HEK293 (cell line): ENCODE results near the gene TMEM214.

ENCODE experiments used
- CTCF ChIA-PET: fragments of 350-600 bp; formaldehyde crosslinking; extraction: SDS; loops from one replicate; lab custom pipeline; 2021; ENCODE audit warnings: antibody characterized with exemption; lab: Yijun Ruan, JAX
- POLR2A ChIA-PET: fragments of 300-600 bp; formaldehyde crosslinking; extraction: SDS; loops from one replicate; lab custom pipeline; 2020; ENCODE audit warnings: antibody characterized with exemption, inconsistent platforms; lab: Yijun Ruan, JAX
- H3K27ac ChIP-seq: fragments of 200-500 bp; sonication (Bioruptor generic); 2 replicates; pipeline ENCODE4 v1.5.1; 2014; ENCODE audit warnings: low read depth, low read length, control low read depth, inconsistent platforms; ENCODE audit errors: extremely low read depth
- H3K36me3 ChIP-seq, 2 experiments: fragments of 200-500 bp in 1 of 2; sonication (Bioruptor generic) in 1 of 2; 1 replicate in 1 of 2; 2 replicates in 1 of 2; pipeline ENCODE4 v1.5.1; 2014 to 2017; ENCODE audit warnings: inconsistent platforms in 2 of 2, low read length in 2 of 2; ENCODE audit not compliant: control insufficient read depth in 2 of 2, insufficient read depth in 1 of 2
- H3K4me1 ChIP-seq: fragments of 200-500 bp; sonication (Bioruptor generic); 2 replicates; pipeline ENCODE4 v1.5.1; 2014; ENCODE audit warnings: mild to moderate bottlenecking, low read length, inconsistent platforms; ENCODE audit not compliant: control insufficient read depth, insufficient read depth
- H3K4me3 ChIP-seq: 2 replicates; pipeline ENCODE4 v1.5.1; 2011; ENCODE audit warnings: low read depth, mild to moderate bottlenecking, control low read depth, low read length, moderate library complexity
- H3K9me3 ChIP-seq: fragments of 200-500 bp; sonication (Bioruptor generic); 2 replicates; pipeline ENCODE4 v1.5.1; 2014; ENCODE audit warnings: low read depth, low read length, inconsistent platforms; ENCODE audit not compliant: control insufficient read depth, insufficient read depth
- BCL11B ChIP-seq: fragments of 450-650 bp; formaldehyde crosslinking; IDR thresholded peaks from 2 replicates; pipeline ENCODE4 v1.5.1; 2016; ENCODE audit warnings: low read depth, missing biosample characterization, missing genetic modification characterization
- GLI2 ChIP-seq: fragments of 450-650 bp; formaldehyde crosslinking; IDR thresholded peaks from 2 replicates; pipeline ENCODE4; 2017; ENCODE audit warnings: missing biosample characterization, missing genetic modification characterization, low read depth, borderline replicate concordance
- GLI4 ChIP-seq: fragments of 450-650 bp; formaldehyde crosslinking; IDR thresholded peaks from 2 replicates; pipeline ENCODE4 v1.5.1; 2016; ENCODE audit warnings: missing biosample characterization, missing genetic modification characterization
- KLF7 ChIP-seq: fragments of 450-650 bp; formaldehyde crosslinking; IDR thresholded peaks from 2 replicates; pipeline ENCODE4 v1.5.1; 2016; ENCODE audit warnings: missing biosample characterization, missing genetic modification characterization, borderline replicate concordance
- KLF8 ChIP-seq: fragments of 450-650 bp; formaldehyde crosslinking; IDR thresholded peaks from 2 replicates; pipeline ENCODE4 v1.5.1; 2016; ENCODE audit warnings: missing biosample characterization, missing genetic modification characterization
- OSR2 ChIP-seq: fragments of 450-650 bp; formaldehyde crosslinking; IDR thresholded peaks from 2 replicates; pipeline ENCODE4 v1.5.1; 2016; ENCODE audit warnings: missing biosample characterization, missing genetic modification characterization
- YY2 ChIP-seq: fragments of 450-650 bp; formaldehyde crosslinking; IDR thresholded peaks from 2 replicates; pipeline ENCODE4 v1.5.1; 2016; ENCODE audit warnings: missing biosample characterization, missing genetic modification characterization
- ZBTB1 ChIP-seq: fragments of 450-650 bp; formaldehyde crosslinking; IDR thresholded peaks from 2 replicates; pipeline ENCODE4 v1.5.1; 2016; ENCODE audit warnings: missing biosample characterization, missing genetic modification characterization
- ZNF214 ChIP-seq: fragments of 450-650 bp; formaldehyde crosslinking; IDR thresholded peaks from 2 replicates; pipeline ENCODE4 v1.5.1; 2017; ENCODE audit warnings: missing biosample characterization, mild to moderate bottlenecking, missing genetic modification characterization, borderline replicate concordance
- ZNF24 ChIP-seq: fragments of 450-650 bp; formaldehyde crosslinking; IDR thresholded peaks from 2 replicates; pipeline ENCODE4 v1.5.1; 2016; ENCODE audit warnings: missing biosample characterization, missing genetic modification characterization
- ZNF248 ChIP-seq: fragments of 450-650 bp; formaldehyde crosslinking; IDR thresholded peaks from 2 replicates; pipeline ENCODE4 v1.5.1; 2017; ENCODE audit warnings: missing biosample characterization, missing genetic modification characterization
- ZNF274 ChIP-seq, 2 experiments: fragments of 200-500 bp in 1 of 2; fragments of 450-650 bp in 1 of 2; sonication (Bioruptor generic) in 1 of 2; formaldehyde crosslinking in 1 of 2; IDR thresholded peaks; 2 replicates each; pipeline versions ENCODE4 v1.5.1 to v1.6.1; 2014 to 2016; ENCODE audit warnings: borderline replicate concordance in 1 of 2, inconsistent platforms in 1 of 2, low read length in 1 of 2, missing biosample characterization in 1 of 2, missing genetic modification characterization in 1 of 2
- ZNF404 ChIP-seq: fragments of 450-650 bp; formaldehyde crosslinking; IDR thresholded peaks from 2 replicates; pipeline ENCODE4 v1.5.1; 2017; ENCODE audit warnings: missing biosample characterization, missing genetic modification characterization
- ZNF423 ChIP-seq: fragments of 450-650 bp; formaldehyde crosslinking; IDR thresholded peaks from 2 replicates; pipeline ENCODE4 v1.5.1; 2016; ENCODE audit warnings: missing biosample characterization, missing genetic modification characterization
- ZNF677 ChIP-seq: fragments of 450-650 bp; IDR thresholded peaks from 2 replicates; pipeline ENCODE4 v1.5.0; 2018; ENCODE audit warnings: missing biosample characterization, mild to moderate bottlenecking, missing genetic modification characterization, moderate library complexity
- ZNF747 ChIP-seq: fragments of 450-650 bp; formaldehyde crosslinking; IDR thresholded peaks from 2 replicates; pipeline ENCODE4 v1.5.1; 2016; ENCODE audit warnings: missing biosample characterization, missing genetic modification characterization
- TF ChIP-seq, protein P1 (sequence below): IDR thresholded peaks from 2 replicates; pipeline ENCODE4 v1.6.1; 2011; ENCODE audit warnings: mild to moderate bottlenecking, low read depth, low read length, borderline replicate concordance
- TF ChIP-seq, protein P2 (sequence below): fragments of 450-650 bp; formaldehyde crosslinking; IDR thresholded peaks from 2 replicates; pipeline ENCODE4 v1.5.0; 2017; ENCODE audit warnings: missing biosample characterization, missing genetic modification characterization, borderline replicate concordance
- TF ChIP-seq, protein P3 (sequence below): fragments of 450-650 bp; formaldehyde crosslinking; IDR thresholded peaks from 2 replicates; pipeline ENCODE4 v1.5.1; 2016; ENCODE audit warnings: missing biosample characterization, missing genetic modification characterization
- TF ChIP-seq, protein P4 (sequence below): fragments of 450-650 bp; formaldehyde crosslinking; IDR thresholded peaks from 2 replicates; pipeline ENCODE4 v1.5.1; 2016; ENCODE audit warnings: missing biosample characterization, missing genetic modification characterization, low read depth
- TF ChIP-seq, protein P5 (sequence below): fragments of 450-650 bp; formaldehyde crosslinking; IDR thresholded peaks from 2 replicates; pipeline ENCODE4 v1.5.1; 2016; ENCODE audit warnings: missing biosample characterization, missing genetic modification characterization

The TMEM214 gene

DNA sequence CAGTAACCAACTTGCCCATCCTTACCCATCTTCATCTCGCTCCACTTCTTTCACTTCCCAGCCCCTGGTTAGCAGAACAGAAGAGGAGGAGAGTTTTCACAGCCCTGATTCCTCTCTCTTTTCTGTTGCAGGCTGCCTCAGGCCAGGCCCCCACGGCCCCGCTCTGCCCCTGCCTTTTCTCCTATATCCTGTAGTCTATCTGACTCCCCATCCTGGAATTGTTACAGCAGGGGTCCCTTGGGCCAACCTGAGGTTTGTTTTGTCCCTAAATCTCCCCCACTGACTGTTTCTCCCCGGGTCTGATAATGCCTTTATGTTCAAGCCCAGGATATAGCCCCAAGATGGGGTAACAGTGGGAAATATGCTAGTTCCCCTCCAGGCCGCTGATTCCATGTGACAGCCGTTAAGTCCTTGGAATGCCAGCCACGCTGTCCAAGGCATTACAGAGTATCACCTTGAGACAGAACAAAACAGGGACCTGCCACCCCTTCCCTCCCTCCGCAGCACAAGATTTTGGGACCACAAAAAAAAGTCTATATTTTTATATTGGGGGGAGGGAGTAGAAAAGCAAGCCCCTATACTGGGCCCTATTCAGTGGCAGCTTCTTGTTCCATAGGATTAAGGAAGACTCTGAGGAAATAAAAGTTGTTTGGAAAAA lies 37.3 kb downstream of the TMEM214 start:
- peaks cover 14% of the 10 kb centered on the region for H3K4me1 ChIP-seq
- H3K4me3 ChIP-seq = peak overlapping the region; percentile 90
- ChIA-PET CTCF (interaction anchor here (0.6 to 0.7 kb wide), 2 partner anchors 11 to 315 kb away, joined by 3 read pairs; no protein-coding TSS in a partner anchor), POLR2A (interaction anchor here (2.4 kb wide), 1 partner anchor 10 kb away, joined by 22 read pairs; no protein-coding TSS in a partner anchor)
- no peak overlapping the region for H3K27ac ChIP-seq
- peaks cover 0 to 48% of the 10 kb centered on the region in 2 experiments; a peak in 2 of 3 replicates for H3K36me3 ChIP-seq
- TF ChIP-seq, protein P1, sequence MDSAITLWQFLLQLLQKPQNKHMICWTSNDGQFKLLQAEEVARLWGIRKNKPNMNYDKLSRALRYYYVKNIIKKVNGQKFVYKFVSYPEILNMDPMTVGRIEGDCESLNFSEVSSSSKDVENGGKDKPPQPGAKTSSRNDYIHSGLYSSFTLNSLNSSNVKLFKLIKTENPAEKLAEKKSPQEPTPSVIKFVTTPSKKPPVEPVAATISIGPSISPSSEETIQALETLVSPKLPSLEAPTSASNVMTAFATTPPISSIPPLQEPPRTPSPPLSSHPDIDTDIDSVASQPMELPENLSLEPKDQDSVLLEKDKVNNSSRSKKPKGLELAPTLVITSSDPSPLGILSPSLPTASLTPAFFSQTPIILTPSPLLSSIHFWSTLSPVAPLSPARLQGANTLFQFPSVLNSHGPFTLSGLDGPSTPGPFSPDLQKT = no peak
- TF ChIP-seq, protein P2, sequence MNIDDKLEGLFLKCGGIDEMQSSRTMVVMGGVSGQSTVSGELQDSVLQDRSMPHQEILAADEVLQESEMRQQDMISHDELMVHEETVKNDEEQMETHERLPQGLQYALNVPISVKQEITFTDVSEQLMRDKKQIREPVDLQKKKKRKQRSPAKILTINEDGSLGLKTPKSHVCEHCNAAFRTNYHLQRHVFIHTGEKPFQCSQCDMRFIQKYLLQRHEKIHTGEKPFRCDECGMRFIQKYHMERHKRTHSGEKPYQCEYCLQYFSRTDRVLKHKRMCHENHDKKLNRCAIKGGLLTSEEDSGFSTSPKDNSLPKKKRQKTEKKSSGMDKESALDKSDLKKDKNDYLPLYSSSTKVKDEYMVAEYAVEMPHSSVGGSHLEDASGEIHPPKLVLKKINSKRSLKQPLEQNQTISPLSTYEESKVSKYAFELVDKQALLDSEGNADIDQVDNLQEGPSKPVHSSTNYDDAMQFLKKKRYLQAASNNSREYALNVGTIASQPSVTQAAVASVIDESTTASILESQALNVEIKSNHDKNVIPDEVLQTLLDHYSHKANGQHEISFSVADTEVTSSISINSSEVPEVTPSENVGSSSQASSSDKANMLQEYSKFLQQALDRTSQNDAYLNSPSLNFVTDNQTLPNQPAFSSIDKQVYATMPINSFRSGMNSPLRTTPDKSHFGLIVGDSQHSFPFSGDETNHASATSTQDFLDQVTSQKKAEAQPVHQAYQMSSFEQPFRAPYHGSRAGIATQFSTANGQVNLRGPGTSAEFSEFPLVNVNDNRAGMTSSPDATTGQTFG (tag by site-specific recombination) = no peak
- TF ChIP-seq BCL11B (tag by site-specific recombination) = no peak
- no peak for TF ChIP-seq ZNF677 (tag by site-specific recombination)
- no peak for TF ChIP-seq ZNF423 (tag by site-specific recombination)
- TF ChIP-seq ZNF747 = no peak
- TF ChIP-seq, protein P3, sequence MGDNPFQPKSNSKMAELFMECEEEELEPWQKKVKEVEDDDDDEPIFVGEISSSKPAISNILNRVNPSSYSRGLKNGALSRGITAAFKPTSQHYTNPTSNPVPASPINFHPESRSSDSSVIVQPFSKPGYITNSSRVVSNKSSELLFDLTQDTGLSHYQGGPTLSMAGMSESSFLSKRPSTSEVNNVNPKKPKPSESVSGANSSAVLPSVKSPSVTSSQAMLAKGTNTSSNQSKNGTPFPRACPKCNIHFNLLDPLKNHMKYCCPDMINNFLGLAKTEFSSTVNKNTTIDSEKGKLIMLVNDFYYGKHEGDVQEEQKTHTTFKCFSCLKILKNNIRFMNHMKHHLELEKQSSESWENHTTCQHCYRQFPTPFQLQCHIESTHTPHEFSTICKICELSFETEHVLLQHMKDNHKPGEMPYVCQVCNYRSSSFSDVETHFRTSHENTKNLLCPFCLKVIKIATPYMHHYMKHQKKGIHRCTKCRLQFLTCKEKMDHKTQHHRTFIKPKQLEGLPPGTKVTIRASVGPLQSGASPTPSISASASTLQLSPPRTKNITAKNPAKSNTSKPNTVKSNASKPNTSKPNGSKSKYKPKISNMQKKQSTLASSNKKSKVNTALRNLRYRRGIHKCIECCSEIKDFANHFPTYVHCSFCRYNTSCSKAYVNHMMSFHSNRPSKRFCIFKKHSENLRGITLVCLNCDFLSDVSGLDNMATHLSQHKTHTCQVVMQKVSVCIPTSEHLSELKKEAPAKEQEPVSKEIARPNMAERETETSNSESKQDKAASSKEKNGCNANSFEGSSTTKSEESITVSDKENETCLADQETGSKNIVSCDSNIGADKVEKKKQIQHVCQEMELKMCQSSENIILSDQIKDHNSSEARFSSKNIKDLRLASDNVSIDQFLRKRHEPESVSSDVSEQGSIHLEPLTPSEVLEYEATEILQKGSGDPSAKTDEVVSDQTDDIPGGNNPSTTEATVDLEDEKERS (tag by site-specific recombination) = no peak
- no peaks in the 10 kb centered on the region for H3K9me3 ChIP-seq

DNA sequence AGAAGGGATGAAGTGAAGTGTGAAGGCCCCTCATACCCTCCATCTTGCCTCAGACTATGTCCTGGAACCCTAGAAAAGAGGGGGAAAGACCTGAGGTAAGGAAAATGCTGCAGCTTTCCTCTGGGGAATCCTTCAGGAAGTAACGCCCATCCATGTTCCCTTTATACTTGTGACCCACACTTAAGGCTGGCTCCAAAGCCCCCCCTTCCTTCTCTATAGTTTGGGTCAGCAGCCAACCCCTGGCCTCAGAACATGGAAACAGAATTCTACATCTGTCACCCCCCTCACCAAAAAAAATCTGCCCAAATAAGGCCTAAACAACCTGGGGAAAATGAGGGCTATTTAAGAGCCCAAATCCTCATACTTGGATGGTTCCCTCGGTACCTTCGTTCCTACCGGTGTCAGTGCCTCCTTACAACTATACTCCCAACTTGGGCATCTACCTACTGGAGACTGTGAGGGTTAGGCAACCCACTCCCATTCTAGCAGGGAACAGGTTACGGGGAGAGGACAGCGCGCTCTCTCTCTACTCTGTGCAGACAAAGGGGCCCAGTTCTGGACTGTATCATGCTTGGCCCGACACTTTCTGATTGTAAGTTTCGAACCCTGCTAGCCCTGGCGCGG lies 38.0 kb downstream of the TMEM214 start:
- ChIA-PET CTCF (interaction anchor here (0.8 to 1.1 kb wide), 3 partner anchors 10 to 17 kb away, joined by 3 to 4 read pairs (median 3); no protein-coding TSS in a partner anchor), POLR2A (interaction anchor here (0.6 to 3.6 kb wide), 11 partner anchors 8 to 339 kb away, joined by 3 to 61 read pairs (median 6); partner anchors contain the start of genes AGBL5, KHK, PPM1G and PREB)
- H3K9me3 ChIP-seq = no peaks in the 10 kb centered on the region
- H3K4me3 ChIP-seq = peak overlapping the region; percentile 90
- TF ChIP-seq, protein P4, sequence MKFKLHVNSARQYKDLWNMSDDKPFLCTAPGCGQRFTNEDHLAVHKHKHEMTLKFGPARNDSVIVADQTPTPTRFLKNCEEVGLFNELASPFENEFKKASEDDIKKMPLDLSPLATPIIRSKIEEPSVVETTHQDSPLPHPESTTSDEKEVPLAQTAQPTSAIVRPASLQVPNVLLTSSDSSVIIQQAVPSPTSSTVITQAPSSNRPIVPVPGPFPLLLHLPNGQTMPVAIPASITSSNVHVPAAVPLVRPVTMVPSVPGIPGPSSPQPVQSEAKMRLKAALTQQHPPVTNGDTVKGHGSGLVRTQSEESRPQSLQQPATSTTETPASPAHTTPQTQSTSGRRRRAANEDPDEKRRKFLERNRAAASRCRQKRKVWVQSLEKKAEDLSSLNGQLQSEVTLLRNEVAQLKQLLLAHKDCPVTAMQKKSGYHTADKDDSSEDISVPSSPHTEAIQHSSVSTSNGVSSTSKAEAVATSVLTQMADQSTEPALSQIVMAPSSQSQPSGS (tag by site-specific recombination) = no peak
- no peak for TF ChIP-seq YY2 (tag by site-specific recombination)
- TF ChIP-seq ZNF248 (tag by site-specific recombination) = no peak
- TF ChIP-seq KLF8 (tag by site-specific recombination) = no peak
- no peak for TF ChIP-seq OSR2 (tag by site-specific recombination)
- TF ChIP-seq GLI2 (tag by site-specific recombination) = no peak
- no peak for TF ChIP-seq KLF7
- TF ChIP-seq, protein P5, sequence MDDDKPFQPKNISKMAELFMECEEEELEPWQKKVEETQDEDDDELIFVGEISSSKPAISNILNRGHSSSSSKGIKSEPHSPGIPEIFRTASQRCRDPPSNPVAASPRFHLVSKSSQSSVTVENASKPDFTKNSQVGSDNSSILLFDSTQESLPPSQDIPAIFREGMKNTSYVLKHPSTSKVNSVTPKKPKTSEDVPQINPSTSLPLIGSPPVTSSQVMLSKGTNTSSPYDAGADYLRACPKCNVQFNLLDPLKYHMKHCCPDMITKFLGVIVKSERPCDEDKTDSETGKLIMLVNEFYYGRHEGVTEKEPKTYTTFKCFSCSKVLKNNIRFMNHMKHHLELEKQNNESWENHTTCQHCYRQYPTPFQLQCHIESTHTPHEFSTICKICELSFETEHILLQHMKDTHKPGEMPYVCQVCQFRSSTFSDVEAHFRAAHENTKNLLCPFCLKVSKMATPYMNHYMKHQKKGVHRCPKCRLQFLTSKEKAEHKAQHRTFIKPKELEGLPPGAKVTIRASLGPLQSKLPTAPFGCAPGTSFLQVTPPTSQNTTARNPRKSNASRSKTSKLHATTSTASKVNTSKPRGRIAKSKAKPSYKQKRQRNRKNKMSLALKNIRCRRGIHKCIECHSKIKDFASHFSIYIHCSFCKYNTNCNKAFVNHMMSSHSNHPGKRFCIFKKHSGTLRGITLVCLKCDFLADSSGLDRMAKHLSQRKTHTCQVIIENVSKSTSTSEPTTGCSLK (tag by site-specific recombination) = no peak
- no peak for TF ChIP-seq GLI4
- TF ChIP-seq ZNF274 (IDR thresholded peaks at IDR 0.05; ENCODE audit: low read length) = no peak
- TF ChIP-seq ZNF274 (tag by site-specific recombination; IDR thresholded peaks at IDR 0.05; ENCODE audit: borderline replicate concordance) = no peak
- no peak for TF ChIP-seq ZNF404
- TF ChIP-seq ZBTB1 (tag by site-specific recombination) = no peak
- TF ChIP-seq ZNF214 (tag by site-specific recombination) = no peak
- TF ChIP-seq ZNF24 (tag by site-specific recombination) = no peak
- peaks cover 0 to 41% of the 10 kb centered on the region in 2 experiments; a peak in 1 of 3 replicates for H3K36me3 ChIP-seq
- peaks cover 14% of the 10 kb centered on the region for H3K4me1 ChIP-seq
- peak overlapping the region; percentile 66; the same call in 1 of the 2 replicates for H3K27ac ChIP-seq
